Adipocyte (in vitro differentiated cells): ENCODE measurements around the gene DPAGT1.

ENCODE experiments used
- DNase-seq: peaks from one replicate; pipeline ENCODE4 v3.0.0-alpha.2; 2015; ENCODE audit warnings: low read depth
- H3K27me3 ChIP-seq: replicated peaks from 2 replicates; pipeline ENCODE4 v1.7.0; 2013; ENCODE audit warnings: mild to moderate bottlenecking, low read length, moderate library complexity; ENCODE audit not compliant: control insufficient read depth, insufficient read depth
- H3K36me3 ChIP-seq: 2 replicates; pipeline ENCODE4 v1.7.0; 2013; ENCODE audit warnings: low read length, mild to moderate bottlenecking, moderate library complexity; ENCODE audit not compliant: control insufficient read depth, insufficient read depth, severe bottlenecking
- H3K4me1 ChIP-seq: 2 replicates; pipeline ENCODE4 v1.7.0; 2013; ENCODE audit warnings: mild to moderate bottlenecking, low read length, moderate library complexity; ENCODE audit not compliant: control insufficient read depth, insufficient read depth
- H3K4me3 ChIP-seq: 2 replicates; pipeline ENCODE4 v1.7.0; 2013; ENCODE audit warnings: mild to moderate bottlenecking, low read length, moderate library complexity
- H3K9ac ChIP-seq: 2 replicates; pipeline ENCODE4 v1.7.0; 2013; ENCODE audit warnings: mild to moderate bottlenecking, low read length, moderate library complexity
- H3K9me3 ChIP-seq: 2 replicates; pipeline ENCODE4 v1.7.0; 2013; ENCODE audit warnings: mild to moderate bottlenecking, low read length, moderate library complexity; ENCODE audit not compliant: control insufficient read depth

Gene DPAGT1

DNA sequence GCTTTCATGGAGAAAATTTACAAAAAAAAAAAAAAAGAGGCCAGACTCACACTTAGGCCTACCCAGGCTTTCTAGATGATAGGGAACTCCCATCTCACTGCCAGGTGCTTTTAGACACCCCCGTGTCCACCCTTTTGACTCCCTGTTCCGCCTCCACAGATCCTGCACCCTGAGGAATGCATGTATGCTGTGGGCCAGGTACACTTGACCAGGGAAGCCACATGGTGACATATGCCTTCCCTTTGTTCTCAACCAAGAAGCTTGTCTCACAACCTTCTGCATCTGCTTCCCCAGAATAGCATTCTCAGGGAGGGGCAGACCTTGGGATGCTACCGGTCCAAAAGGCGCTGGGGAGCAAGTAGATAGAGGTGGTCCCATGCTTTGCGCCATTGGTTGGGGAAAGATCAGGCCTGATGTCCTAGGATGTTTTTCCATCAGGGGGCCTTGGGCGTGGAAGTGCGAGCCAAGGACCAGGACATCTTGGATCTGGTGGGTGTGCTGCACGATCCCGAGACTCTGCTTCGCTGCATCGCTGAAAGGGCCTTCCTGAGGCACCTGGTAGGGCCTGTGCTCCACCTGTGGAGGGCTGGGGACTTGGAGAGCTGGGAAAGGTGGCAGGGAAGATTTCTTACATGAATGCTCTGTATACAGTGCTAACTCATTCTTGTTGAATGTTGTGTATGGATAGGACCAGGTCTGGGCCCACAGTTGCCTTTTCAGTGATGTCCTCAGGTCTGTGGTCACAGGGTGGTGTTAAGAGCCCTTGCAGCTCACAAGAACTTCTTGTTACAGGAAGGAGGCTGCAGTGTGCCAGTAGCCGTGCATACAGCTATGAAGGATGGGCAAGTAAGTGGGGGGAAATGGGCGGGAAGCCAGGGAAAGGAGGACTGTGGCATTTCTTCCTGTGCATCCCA, 9.4 kb downstream of the DPAGT1 start:
- H3K9ac ChIP-seq = peak overlapping the region; percentile 88
- H3K36me3 ChIP-seq = peaks cover 43% of the 10 kb centered on the region
- H3K9me3 ChIP-seq = no peaks in the 10 kb centered on the region
- H3K4me3 ChIP-seq = no peak overlapping the region
- peaks cover 13% of the 10 kb centered on the region for H3K4me1 ChIP-seq
- DNase-seq = no peak
- H3K27me3 ChIP-seq = no peaks in the 10 kb centered on the region

DNA sequence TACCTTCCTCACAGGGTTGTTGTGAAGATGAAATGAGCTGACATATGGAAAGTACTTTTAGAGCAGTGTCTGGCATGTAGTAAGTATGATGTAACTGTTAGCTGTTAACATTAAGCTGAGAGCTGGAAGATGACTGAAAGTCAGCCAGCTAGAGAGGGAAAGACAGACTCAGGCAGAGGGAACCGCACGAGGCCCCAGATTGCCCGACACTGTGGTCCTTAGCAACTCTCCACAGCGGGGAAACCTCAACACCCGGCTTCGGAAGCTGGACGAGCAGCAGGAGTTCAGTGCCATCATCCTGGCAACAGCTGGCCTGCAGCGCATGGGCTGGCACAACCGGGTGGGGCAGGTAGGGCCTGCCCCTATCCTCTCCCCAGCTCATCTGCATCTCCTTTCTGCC, 10.5 kb downstream of the DPAGT1 start:
- H3K4me1 ChIP-seq = peaks cover 13% of the 10 kb centered on the region
- H3K9ac ChIP-seq = no peak overlapping the region
- H3K27me3 ChIP-seq = no peaks in the 10 kb centered on the region
- H3K9me3 ChIP-seq = no peaks in the 10 kb centered on the region
- H3K36me3 ChIP-seq = peaks cover 32% of the 10 kb centered on the region
- DNase-seq = peak; percentile 7
- H3K4me3 ChIP-seq = no peak overlapping the region

DNA sequence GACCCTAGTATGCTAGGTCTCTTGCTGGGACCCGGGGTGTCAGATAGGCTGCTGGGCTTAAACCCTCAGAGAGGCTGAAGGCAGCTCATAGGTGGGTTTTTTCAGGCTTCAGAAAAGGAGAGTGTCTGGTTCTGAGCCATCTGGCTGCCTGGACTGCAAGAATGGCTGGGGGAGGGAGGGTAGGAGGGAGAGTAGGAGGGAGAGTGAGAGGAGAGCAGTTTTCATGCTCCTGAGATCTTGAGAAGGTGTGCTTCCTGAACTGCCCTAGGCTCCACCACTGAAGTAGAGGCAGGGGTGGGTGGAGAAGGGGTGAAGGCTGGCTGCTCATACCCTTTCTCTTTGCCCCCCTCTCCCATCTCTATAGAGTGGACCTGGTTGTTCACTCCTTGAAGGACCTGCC, 12.3 kb downstream of the DPAGT1 start:
- no peak for DNase-seq
- H3K36me3 ChIP-seq = peaks cover 32% of the 10 kb centered on the region
- H3K4me3 ChIP-seq = no peak overlapping the region

DNA sequence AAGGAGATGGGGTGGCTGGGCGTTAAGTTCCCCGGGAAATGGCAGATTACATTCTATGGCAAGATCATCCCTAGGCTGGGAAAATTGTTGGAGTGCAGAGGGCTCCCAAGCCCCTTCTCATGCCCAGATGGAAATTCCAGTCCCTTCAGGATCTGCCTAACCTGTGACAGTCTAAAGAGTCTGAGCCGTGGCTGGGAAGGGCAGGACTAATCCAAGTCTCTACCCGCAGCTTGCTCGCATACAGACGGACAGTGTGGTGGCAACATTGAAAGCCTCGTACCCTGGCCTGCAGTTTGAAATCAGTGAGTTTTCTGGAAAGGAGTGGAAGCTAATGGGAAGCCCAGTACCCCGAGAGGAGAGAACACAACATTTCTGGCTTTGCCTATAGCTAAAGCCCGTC, 13.2 kb downstream of the DPAGT1 start:
- no peak overlapping the region for H3K9ac ChIP-seq
- H3K4me3 ChIP-seq = no peak overlapping the region
- H3K27me3 ChIP-seq = no peaks in the 10 kb centered on the region
- no peaks in the 10 kb centered on the region for H3K9me3 ChIP-seq
- peaks cover 32% of the 10 kb centered on the region for H3K36me3 ChIP-seq
- no peak for DNase-seq
- H3K4me1 ChIP-seq = peaks cover 18% of the 10 kb centered on the region

More for the DNA sequence above, 12.3 kb downstream of the DPAGT1 start:
- Histone ChIP-seq H3K9ac (no peak overlapping the region), H3K4me1 (peaks cover 23% of the 10 kb centered on the region), H3K27me3 (no peaks in the 10 kb centered on the region), H3K9me3 (no peaks in the 10 kb centered on the region)

DNA sequence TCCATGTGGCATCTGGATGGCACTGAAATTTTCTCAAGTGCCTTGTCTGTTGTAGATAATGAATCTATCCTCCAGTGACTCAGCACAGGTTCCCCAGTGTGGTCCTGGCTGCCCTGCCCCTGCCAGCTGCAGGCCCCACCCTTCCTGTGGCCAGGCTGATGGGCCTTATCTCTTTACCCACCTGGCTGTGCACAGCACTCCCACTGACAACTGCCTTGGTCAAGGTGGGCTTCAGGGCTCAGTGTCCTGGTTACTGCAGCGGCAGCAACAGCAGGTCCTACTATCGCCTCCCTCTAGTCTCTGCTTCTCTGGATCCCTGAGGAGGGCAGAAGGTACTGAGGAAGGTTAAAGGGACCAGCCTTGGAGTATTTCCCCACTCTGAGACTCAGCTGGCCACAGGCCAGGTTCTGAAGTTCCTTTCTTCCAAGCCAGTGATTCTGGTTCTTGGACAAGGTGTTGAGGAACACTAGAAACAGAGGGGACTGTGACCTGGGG, 13.9 kb downstream of the DPAGT1 start:
- H3K4me1 ChIP-seq = peaks cover 12% of the 10 kb centered on the region
- H3K4me3 ChIP-seq = no peak overlapping the region
- no peaks in the 10 kb centered on the region for H3K27me3 ChIP-seq
- H3K36me3 ChIP-seq = peaks cover 27% of the 10 kb centered on the region
- no peak for DNase-seq
- no peaks in the 10 kb centered on the region for H3K9me3 ChIP-seq
- H3K9ac ChIP-seq = no peak overlapping the region

DNA sequence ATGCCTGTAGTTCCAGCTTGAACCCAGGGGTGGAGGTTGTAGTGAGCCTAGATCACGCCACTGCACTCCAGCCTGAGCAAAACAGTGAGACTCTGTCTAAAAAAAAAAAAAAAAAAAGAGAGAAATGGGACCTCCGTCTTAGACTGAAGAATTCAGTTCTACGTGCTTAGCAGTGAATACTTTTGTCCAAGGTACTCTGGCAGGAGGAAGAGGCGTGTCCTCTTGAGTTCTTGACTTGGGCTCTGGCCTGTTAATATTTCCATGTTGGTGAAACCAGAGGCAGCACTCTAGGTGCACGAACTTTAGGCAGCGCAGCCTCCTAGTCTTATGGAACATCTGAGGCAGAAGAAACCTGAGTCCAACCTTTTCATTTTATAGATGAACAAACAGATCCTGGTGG, 14.5 kb downstream of the DPAGT1 start:
- Histone ChIP-seq H3K4me1 (peaks cover 12% of the 10 kb centered on the region), H3K9ac (no peak overlapping the region), H3K9me3 (no peaks in the 10 kb centered on the region), H3K27me3 (no peaks in the 10 kb centered on the region), H3K36me3 (peaks cover 27% of the 10 kb centered on the region), H3K4me3 (no peak overlapping the region)
- no peak for DNase-seq

DNA sequence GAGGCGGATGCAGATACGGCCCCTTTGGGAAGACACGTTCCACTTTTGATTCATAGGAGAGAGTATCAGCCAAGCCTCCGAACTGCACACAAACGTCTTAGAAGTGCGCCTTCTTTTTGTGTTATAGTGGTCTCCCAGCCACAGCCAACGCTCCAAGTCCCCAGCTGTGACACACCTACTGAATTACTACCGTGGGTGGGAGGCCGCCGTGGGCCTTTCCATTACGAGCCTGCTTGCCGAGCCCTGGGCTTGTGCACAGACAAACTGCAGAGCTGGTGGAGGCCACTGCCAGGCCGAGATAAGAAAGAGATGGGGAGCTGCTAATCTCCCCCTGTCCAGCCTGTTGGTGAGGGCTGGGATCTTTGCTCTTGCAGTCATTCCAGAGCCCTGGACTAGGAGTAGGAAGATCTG, 16.2 kb downstream of the DPAGT1 start:
- peak overlapping the region; percentile 91 for H3K9ac ChIP-seq
- DNase-seq = no peak
- H3K9me3 ChIP-seq = no peaks in the 10 kb centered on the region
- H3K4me3 ChIP-seq = peak overlapping the region; percentile 97
- H3K4me1 ChIP-seq = peaks cover 12% of the 10 kb centered on the region
- peaks cover 31% of the 10 kb centered on the region for H3K36me3 ChIP-seq
- H3K27me3 ChIP-seq = no peaks in the 10 kb centered on the region

DNA sequence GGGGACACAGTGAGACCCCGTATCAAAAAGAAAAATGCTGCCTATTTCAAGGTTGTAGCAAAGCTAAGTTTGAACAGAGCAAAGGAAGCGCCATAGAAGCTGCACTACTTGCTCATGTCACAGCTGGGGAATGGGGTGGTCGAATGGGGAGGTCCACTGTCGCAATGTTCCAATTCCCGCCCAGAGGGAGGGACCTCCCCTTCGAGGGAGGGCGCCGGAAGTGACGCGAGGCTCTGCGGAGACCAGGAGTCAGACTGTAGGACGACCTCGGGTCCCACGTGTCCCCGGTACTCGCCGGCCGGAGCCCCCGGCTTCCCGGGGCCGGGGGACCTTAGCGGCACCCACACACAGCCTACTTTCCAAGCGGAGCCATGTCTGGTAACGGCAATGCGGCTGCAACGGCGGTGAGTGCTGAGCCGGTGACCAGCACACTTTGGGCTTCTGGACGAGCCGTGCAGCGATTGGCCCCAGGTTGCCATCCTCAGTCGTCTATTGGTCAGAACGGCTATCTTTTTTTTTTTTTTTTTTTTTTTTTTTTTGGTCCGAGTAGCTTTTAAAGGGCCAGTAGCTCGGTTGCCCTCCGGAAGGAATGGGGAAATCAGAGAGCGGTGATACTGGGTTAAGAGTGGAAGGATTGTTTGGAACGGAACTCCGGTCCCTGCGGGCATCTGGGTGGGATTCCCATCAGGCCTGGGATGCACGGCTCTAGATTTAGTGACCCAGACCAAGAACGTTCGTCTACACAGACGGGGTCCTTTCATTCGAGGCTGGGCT, 16.8 kb downstream of the DPAGT1 start, which contains the start of gene HMBS:
HMBS (plus strand) TSS at position 219 of the 774 bp plus-strand sequence; CDS start at position 372, 153 bp downstream.
- H3K9me3 ChIP-seq = no peaks in the 10 kb centered on the region
- H3K9ac ChIP-seq = peak within 1 kb of the TSS; percentile 91
- peaks cover 27% of the 10 kb centered on the region for H3K36me3 ChIP-seq
- DNase-seq = peak; percentile 99
- H3K4me3 ChIP-seq = peak within 1 kb of the TSS; percentile 97
- H3K27me3 ChIP-seq = no peaks in the 10 kb centered on the region
- H3K4me1 ChIP-seq = peaks cover 12% of the 10 kb centered on the region

DNA sequence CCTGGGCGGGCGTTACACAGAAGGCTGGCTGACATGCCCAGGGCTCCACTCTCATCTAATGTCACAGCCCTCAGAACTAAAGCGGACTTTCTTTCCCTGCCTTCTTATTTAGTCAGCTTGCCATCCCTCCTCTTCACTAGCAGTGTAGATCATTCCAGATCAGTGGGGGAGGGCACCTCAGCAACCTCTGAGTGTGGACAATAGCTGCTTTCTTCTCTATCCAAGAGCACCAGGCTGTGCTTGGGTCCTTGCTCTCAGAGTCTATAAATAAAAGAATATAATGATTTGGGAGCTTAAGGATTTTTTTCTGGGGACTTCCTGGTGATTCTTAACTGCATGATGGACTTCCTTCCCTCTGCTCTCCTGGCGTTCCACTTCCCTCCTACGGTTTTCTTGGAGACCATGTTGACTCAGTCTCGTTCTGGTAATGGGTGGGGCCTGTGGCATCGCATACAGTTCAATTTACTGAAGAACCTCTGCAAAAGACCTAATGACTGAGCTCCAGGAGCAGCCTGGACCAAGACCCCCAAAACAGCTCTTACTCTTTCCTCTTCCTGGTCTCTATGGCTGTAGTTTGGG, 19.9 kb downstream of the DPAGT1 start:
- Histone ChIP-seq H3K9ac (no peak overlapping the region), H3K9me3 (no peaks in the 10 kb centered on the region), H3K27me3 (no peaks in the 10 kb centered on the region), H3K4me3 (no peak overlapping the region), H3K36me3 (peaks cover 56% of the 10 kb centered on the region), H3K4me1 (peaks cover 12% of the 10 kb centered on the region)
- no peak for DNase-seq

DNA sequence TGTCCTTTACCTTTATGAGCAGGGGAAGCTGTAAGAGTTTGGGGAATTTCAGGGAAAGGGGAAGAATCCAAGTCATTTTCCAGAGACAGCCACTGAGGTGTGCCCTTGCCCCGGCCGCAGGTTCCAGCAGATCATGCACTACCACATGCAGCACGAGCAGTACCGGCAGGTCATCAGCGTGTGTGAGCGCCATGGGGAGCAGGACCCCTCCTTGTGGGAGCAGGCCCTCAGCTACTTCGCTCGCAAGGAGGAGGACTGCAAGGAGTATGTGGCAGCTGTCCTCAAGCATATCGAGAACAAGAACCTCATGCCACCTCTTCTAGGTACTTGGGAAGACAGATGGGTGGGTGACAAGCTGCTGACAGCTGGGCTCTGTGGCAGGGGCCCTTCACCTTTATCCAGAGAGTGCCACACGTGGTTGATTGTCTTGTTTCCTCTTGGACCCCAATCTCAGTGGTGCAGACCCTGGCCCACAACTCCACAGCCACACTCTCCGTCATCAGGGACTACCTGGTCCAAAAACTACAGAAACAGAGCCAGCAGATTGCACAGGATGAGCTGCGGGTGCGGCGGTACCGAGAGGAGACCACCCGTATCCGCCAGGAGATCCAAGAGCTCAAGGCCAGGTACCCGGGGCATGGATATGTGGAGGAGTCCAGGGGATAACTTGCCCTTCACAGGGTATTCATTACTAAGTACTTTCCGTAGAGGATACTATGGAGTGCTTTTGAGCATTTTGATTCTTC, 22.8 kb downstream of the DPAGT1 start:
- Histone ChIP-seq H3K27me3 (no peaks in the 10 kb centered on the region), H3K9me3 (no peaks in the 10 kb centered on the region), H3K4me3 (no peak overlapping the region), H3K4me1 (no peaks in the 10 kb centered on the region), H3K9ac (no peak overlapping the region), H3K36me3 (peaks cover 70% of the 10 kb centered on the region)
- no peak for DNase-seq
